K562 (cell line): Measurements from ENCODE around the gene STON2. TPM values are rescaled to one million over a fixed set of nuclear protein-coding genes. Genes with fewer than 3 reads are reported as not detected.

Source experiments
- ARHGAP35 ChIP-seq: fragments of 450-650 bp; IDR thresholded peaks from 2 replicates; pipeline ENCODE4 v1.6.1; 2018; ENCODE audit not compliant: partially characterized antibody
- BHLHE40 ChIP-seq: IDR thresholded peaks from 2 replicates; pipeline ENCODE4 v1.6.1; 2011; ENCODE audit warnings: low read length, improper control_type of control experiment
- EP300 ChIP-seq: IDR thresholded peaks from 2 replicates; pipeline ENCODE4 v1.6.1; 2012; ENCODE audit warnings: low read length, improper control_type of control experiment
- ESRRB ChIP-seq: fragments of 250-450 bp; sonication (Bioruptor Pico); IDR thresholded peaks from 2 replicates; pipeline ENCODE4 v1.5.0; 2020; ENCODE audit warnings: mild to moderate bottlenecking, moderate library complexity, borderline replicate concordance
- RFX7 ChIP-seq: fragments of 250-450 bp; sonication (Bioruptor Pico); IDR thresholded peaks from 2 replicates; pipeline ENCODE4 v1.5.1; 2021; ENCODE audit warnings: mild to moderate bottlenecking
- SAFB ChIP-seq: fragments of 200-400 bp; formaldehyde crosslinking; IDR thresholded peaks from 2 replicates; pipeline ENCODE4 v1.6.1; 2017; ENCODE audit warnings: low read depth, low read length, borderline replicate concordance
- SMAD3 ChIP-seq: fragments of 450-650 bp; formaldehyde crosslinking; conservative IDR thresholded peaks from 2 replicates; pipeline ENCODE4 v1.4.0; 2020; ENCODE audit warnings: mild to moderate bottlenecking
- TAF7 ChIP-seq: fragments of 450-650 bp; IDR thresholded peaks from 2 replicates; pipeline ENCODE4 v1.6.1; 2016; ENCODE audit warnings: missing genetic modification characterization, missing compliant biosample characterization
- TARDBP ChIP-seq: fragments of 450-650 bp; IDR thresholded peaks from 2 replicates; pipeline ENCODE4 v1.6.1; 2016
- TFAM ChIP-seq: fragments of 250-450 bp; sonication (Bioruptor Pico); conservative IDR thresholded peaks from 2 replicates; pipeline ENCODE4 v1.5.0; 2021; ENCODE audit warnings: mild to moderate bottlenecking, moderate library complexity
- THAP7 ChIP-seq: fragments of 250-450 bp; sonication (Bioruptor Pico); IDR thresholded peaks from 2 replicates; pipeline ENCODE4 v1.5.0; 2021
- USF2 ChIP-seq: sonication (generic); formaldehyde crosslinking; IDR thresholded peaks from 2 replicates; pipeline ENCODE4 v1.5.0; 2020; ENCODE audit warnings: missing genetic modification reagents
- ZNF3 ChIP-seq: fragments of 250-450 bp; sonication (Bioruptor Pico); IDR thresholded peaks from 2 replicates; pipeline ENCODE4 v1.5.0; 2021; ENCODE audit warnings: mild to moderate bottlenecking, moderate library complexity
- ZNF384 ChIP-seq: IDR thresholded peaks from 2 replicates; pipeline ENCODE4 v1.6.1; 2012; ENCODE audit warnings: low read depth, low read length, improper control_type of control experiment
- ZNF449 ChIP-seq: fragments of 250-450 bp; sonication (Bioruptor Pico); IDR thresholded peaks from 2 replicates; pipeline ENCODE4 v1.8.0; 2022; ENCODE audit warnings: moderate library complexity, mild to moderate bottlenecking, inconsistent platforms
- polyA plus RNA-seq, 8 experiments: library from polyadenylated mRNA; depleted of rRNA in 4 of 8; stranded (reverse) in 5 of 8; unstranded in 3 of 8; fragments of >200 nt; fragmentation: Nextera tagmentation in 2 of 8; fragmentation: Illumina TruSeq in 1 of 8; extraction: Ambion mirVana in 2 of 8; extraction: Trizol in 1 of 8; gene quantifications; 2 replicates each; pipeline versions ENCODE4 v1.2.1 to v1.2.3, GENCODE V29; 2011 to 2014; ENCODE audit warnings: inconsistent platforms in 1 of 8, missing spikeins in 1 of 8
- total RNA-seq, 7 experiments: library from RNA; depleted of rRNA in 6 of 7; stranded (reverse); fragments of >200 nt in 6 of 7; fragmentation: Illumina TruSeq in 2 of 7; extraction: Trizol in 2 of 7; gene quantifications; 2 replicates each; pipeline versions ENCODE4 v1.2.1 to v1.2.3, GENCODE V29; 2011 to 2021; ENCODE audit warnings: low replicate concordance in 1 of 7
- TF ChIP-seq, protein P1 (sequence below): fragments of 250-450 bp; sonication (Bioruptor Pico); IDR thresholded peaks from 2 replicates; pipeline ENCODE4 v1.4.0; 2020; ENCODE audit warnings: mild to moderate bottlenecking, moderate library complexity, borderline replicate concordance
- TF ChIP-seq, protein P2 (sequence below): sonication (generic); formaldehyde crosslinking; IDR thresholded peaks from 2 replicates; pipeline ENCODE4 v1.8.0; 2023; ENCODE audit warnings: mild to moderate bottlenecking, missing genetic modification reagents

Gene STON2
- total and polyA plus RNA-seq, 9 of the 15 experiments (the other 6 are each of a cell fraction or from before 2014, with no cell fraction given), result 7.8 to 99.3 (median 53.5) TPM

GRCh38 chr14:81432219-81432661 lies 32.1 kb upstream of the STON2 start (continued):
- no peak for TF ChIP-seq USF2 (CRISPR knock-in tag)
- TF ChIP-seq TAF7 (tag), result no peak
- TF ChIP-seq ZNF449, result 0 out of 2 replicates have a peak, but pooled peaks have one; percentile 23
- TF ChIP-seq, protein P1, sequence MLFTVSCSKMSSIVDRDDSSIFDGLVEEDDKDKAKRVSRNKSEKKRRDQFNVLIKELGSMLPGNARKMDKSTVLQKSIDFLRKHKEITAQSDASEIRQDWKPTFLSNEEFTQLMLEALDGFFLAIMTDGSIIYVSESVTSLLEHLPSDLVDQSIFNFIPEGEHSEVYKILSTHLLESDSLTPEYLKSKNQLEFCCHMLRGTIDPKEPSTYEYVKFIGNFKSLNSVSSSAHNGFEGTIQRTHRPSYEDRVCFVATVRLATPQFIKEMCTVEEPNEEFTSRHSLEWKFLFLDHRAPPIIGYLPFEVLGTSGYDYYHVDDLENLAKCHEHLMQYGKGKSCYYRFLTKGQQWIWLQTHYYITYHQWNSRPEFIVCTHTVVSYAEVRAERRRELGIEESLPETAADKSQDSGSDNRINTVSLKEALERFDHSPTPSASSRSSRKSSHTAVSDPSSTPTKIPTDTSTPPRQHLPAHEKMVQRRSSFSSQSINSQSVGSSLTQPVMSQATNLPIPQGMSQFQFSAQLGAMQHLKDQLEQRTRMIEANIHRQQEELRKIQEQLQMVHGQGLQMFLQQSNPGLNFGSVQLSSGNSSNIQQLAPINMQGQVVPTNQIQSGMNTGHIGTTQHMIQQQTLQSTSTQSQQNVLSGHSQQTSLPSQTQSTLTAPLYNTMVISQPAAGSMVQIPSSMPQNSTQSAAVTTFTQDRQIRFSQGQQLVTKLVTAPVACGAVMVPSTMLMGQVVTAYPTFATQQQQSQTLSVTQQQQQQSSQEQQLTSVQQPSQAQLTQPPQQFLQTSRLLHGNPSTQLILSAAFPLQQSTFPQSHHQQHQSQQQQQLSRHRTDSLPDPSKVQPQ (CRISPR knock-in tag), result no peak
- no peak for TF ChIP-seq BHLHE40
- TF ChIP-seq THAP7 (CRISPR knock-in tag), result no peak
- no peak for TF ChIP-seq TFAM
- no peak for TF ChIP-seq ZNF384
- TF ChIP-seq EP300, result peak; percentile 68
- no peak for TF ChIP-seq SAFB
- TF ChIP-seq, protein P2, sequence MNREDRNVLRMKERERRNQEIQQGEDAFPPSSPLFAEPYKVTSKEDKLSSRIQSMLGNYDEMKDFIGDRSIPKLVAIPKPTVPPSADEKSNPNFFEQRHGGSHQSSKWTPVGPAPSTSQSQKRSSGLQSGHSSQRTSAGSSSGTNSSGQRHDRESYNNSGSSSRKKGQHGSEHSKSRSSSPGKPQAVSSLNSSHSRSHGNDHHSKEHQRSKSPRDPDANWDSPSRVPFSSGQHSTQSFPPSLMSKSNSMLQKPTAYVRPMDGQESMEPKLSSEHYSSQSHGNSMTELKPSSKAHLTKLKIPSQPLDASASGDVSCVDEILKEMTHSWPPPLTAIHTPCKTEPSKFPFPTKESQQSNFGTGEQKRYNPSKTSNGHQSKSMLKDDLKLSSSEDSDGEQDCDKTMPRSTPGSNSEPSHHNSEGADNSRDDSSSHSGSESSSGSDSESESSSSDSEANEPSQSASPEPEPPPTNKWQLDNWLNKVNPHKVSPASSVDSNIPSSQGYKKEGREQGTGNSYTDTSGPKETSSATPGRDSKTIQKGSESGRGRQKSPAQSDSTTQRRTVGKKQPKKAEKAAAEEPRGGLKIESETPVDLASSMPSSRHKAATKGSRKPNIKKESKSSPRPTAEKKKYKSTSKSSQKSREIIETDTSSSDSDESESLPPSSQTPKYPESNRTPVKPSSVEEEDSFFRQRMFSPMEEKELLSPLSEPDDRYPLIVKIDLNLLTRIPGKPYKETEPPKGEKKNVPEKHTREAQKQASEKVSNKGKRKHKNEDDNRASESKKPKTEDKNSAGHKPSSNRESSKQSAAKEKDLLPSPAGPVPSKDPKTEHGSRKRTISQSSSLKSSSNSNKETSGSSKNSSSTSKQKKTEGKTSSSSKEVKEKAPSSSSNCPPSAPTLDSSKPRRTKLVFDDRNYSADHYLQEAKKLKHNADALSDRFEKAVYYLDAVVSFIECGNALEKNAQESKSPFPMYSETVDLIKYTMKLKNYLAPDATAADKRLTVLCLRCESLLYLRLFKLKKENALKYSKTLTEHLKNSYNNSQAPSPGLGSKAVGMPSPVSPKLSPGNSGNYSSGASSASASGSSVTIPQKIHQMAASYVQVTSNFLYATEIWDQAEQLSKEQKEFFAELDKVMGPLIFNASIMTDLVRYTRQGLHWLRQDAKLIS (CRISPR knock-in tag), result no peak
- TF ChIP-seq SMAD3 (CRISPR knock-in tag), result no peak
- TF ChIP-seq TARDBP, result no peak
- TF ChIP-seq RFX7 (CRISPR knock-in tag), result no peak
- TF ChIP-seq ESRRB (CRISPR knock-in tag), result no peak
- no peak for TF ChIP-seq ZNF3 (CRISPR knock-in tag)
- no peak for TF ChIP-seq ARHGAP35
